ENCODE results near the gene CHD9NB. TPM values are rescaled to one million over a fixed set of nuclear protein-coding genes. Genes with fewer than 3 reads are reported as not detected.
A peak's percentile ranks its signal among the peaks of the same experiment; 100 is the strongest.

Gene CHD9NB
- total RNA-seq, 4 donors from 2014 or later: 0.63 to 1.3 TPM; not detected in 2

- intact Hi-C loops (cut with DNase I): no loop called here
- 58 to 62% methylated on average over 7 of the region's 7 CpGs for WGBS, 2 donors
- Histone ChIP-seq H3K27ac (peak overlapping the region; percentile 30 to 54 (median 48)), H3K4me3 (replicated peaks in 1 of 3) (no peak overlapping the region), H3K4me1 (peaks cover 14 to 53% of the 10 kb centered on the region in 2 donors), H3K9me3 (no peaks in the 10 kb centered on the region), H3K27me3 (no peaks in the 10 kb centered on the region), H3K36me3 (no peaks in the 10 kb centered on the region)
- TF ChIP-seq CTCF (IDR thresholded peaks at IDR 0.05): no peak
- no peak for TF ChIP-seq POLR2A (IDR thresholded peaks at IDR 0.05)
- peak in 1 of 2 donors; percentile 13 for DNase-seq
Measured at GRCh38 chr16:53091466-53092211, 38.9 kb upstream of the CHD9NB start.

- 56 to 58% methylated on average over 8 of the region's 13 CpGs for WGBS, 2 donors
- intact Hi-C loops (cut with DNase I): no loop called here
- no peak overlapping the region for H3K4me3 ChIP-seq (replicated peaks in 1 of 3)
Measured at GRCh38 chr16:53090591-53091411, 38.1 kb upstream of the CHD9NB start.

GRCh38 chr16:53090286-53090590, 37.5 kb upstream of the CHD9NB start:
- Histone ChIP-seq H3K27ac (peak overlapping the region; percentile 29 to 64 (median 48)), H3K27me3 (no peaks in the 10 kb centered on the region), H3K9me3 (no peaks in the 10 kb centered on the region), H3K4me3 (replicated peaks in 1 of 3) (no peak overlapping the region), H3K4me1 (peaks cover 19 to 67% of the 10 kb centered on the region in 2 donors), H3K36me3 (no peaks in the 10 kb centered on the region)
- intact Hi-C loops (cut with DNase I): no loop called here
- 58 to 67% methylated on average over 5 of the region's 5 CpGs for WGBS, 2 donors
- TF ChIP-seq CTCF (IDR thresholded peaks at IDR 0.05) (no peak), POLR2A (IDR thresholded peaks at IDR 0.05) (no peak)
- DNase-seq: no peak

More at GRCh38 chr16:53090591-53091411, 38.1 kb upstream of the CHD9NB start:
- H3K27ac ChIP-seq: peak overlapping the region; percentile 30 to 64 (median 48)
- H3K36me3 ChIP-seq: no peaks in the 10 kb centered on the region
- TF ChIP-seq CTCF (IDR thresholded peaks at IDR 0.05) (no peak), POLR2A (IDR thresholded peaks at IDR 0.05) (no peak)
- peaks cover 14 to 61% of the 10 kb centered on the region in 2 donors for H3K4me1 ChIP-seq
- DNase-seq: peak; percentile 69 to 72
- no peaks in the 10 kb centered on the region for H3K27me3 ChIP-seq
- no peaks in the 10 kb centered on the region for H3K9me3 ChIP-seq

- Histone ChIP-seq H3K9me3 (no peaks in the 10 kb centered on the region), H3K36me3 (no peaks in the 10 kb centered on the region), H3K27ac (peak overlapping the region; percentile 29 to 64 (median 48)), H3K4me3 (replicated peaks in 1 of 3) (no peak overlapping the region), H3K27me3 (no peaks in the 10 kb centered on the region), H3K4me1 (peaks cover 20 to 68% of the 10 kb centered on the region in 2 donors)
- intact Hi-C loops (cut with DNase I): no loop called here
- DNase-seq: no peak
- TF ChIP-seq POLR2A (IDR thresholded peaks at IDR 0.05) (no peak), CTCF (IDR thresholded peaks at IDR 0.05) (no peak)
- WGBS, 2 donors: 30 to 47% methylated on average over 4 of the region's 4 CpGs
Measured at GRCh38 chr16:53089434-53090285, 37.0 kb upstream of the CHD9NB start.
